GM21381 (cell line): Measurements from ENCODE around the gene AGR3.

ENCODE experiments used
- ATAC-seq: cut with Tn5 transposase; IDR thresholded peaks from one replicate; pipeline ENCODE4 v1.9.1; 2021; ENCODE audit warnings: mild to moderate bottlenecking, moderate library complexity; ENCODE audit not compliant: unreplicated experiment

Gene AGR3

GRCh38 chr7:16881844-16882243, at the start of gene AGR3:
AGR3 (minus strand) TSS chr7:16881983; CDS start chr7:16878618, 3,365 bp downstream.
- ATAC-seq, result no peak

- ATAC-seq, result no peak
Measured at GRCh38 chr7:16930946-16931345, 49.2 kb upstream of the AGR3 start.

GRCh38 chr7:16929146-16929762, 47.5 kb upstream of the AGR3 start:
- ATAC-seq, result peak; percentile 84

GRCh38 chr7:16926861-16927260, 45.1 kb upstream of the AGR3 start:
- ATAC-seq, result no peak

GRCh38 chr7:16926283-16926682, 44.5 kb upstream of the AGR3 start:
- ATAC-seq, result peak; percentile 53

- no peak for ATAC-seq
Measured at GRCh38 chr7:16925609-16926008, 43.8 kb upstream of the AGR3 start.

DNA sequence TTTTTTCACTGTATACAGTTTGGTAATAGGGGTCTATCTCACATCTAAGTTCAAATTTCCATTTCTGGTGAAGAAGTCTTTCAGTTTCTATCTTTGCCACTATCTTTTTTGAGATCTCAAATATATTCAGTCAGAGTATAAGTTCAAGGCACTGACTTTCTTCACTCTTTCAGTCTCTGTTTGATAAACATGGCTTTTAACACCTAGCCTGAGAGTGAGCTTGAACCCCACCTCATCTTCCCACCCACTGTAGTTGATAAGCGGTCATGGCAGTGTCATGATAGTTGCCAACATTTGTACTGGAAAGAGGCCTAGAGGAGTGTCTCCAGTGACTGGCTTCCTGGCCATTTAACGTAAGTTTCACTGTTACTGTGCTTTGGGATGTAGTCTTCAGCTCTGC, 41.2 kb upstream of the AGR3 start:
- no peak for ATAC-seq

- ATAC-seq, result no peak
Measured at GRCh38 chr7:16921644-16922257, 40.0 kb upstream of the AGR3 start.

- no peak for ATAC-seq
Measured at GRCh38 chr7:16921151-16921550, 39.4 kb upstream of the AGR3 start.

DNA sequence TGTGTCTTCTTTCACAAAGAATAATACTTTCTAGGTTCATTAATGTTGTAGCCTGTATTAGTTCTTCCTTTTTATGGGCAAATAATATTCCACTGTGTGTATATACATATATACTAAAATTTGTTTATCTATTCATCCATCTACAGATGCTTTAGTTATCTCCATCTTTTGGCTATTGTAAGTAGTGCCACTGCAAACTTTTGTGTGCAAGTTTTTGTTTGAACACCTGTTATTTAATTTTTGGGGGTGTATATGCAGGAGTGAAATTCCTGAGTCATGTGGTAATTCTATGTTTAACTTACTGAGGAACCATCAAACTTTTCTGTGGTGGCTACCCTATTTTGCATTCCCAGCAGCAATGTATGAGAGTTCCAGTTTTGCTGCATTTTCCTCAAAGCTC, 37.7 kb upstream of the AGR3 start:
- ATAC-seq, result no peak

DNA sequence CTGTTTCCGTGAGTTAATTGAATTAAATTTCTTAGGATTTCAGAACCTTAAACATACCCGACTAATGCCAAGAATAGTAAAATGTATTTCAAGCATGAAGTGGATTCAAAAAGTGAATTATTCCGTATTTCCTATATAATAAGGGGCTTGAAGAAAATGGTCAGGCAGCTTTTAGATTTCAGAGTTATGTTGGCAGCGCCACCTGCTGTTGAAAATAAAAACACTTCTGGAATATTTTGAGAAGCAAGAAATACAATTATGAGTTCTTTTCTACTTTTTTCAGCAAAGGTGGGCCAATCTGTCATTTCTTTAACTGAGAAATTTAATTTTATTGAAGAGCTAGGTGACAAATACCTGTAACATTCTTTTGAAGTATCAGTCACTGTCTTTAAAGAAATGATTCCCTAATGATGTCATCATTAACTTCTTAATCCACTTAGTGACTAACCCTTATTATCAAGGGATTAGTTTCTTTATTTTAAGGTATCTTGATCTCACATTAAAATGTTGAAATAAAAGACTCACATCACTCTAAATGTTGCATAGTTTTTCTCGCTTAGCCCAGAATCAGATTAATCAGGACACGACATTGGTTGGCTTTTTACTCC, 36.6 kb upstream of the AGR3 start:
- no peak for ATAC-seq

DNA sequence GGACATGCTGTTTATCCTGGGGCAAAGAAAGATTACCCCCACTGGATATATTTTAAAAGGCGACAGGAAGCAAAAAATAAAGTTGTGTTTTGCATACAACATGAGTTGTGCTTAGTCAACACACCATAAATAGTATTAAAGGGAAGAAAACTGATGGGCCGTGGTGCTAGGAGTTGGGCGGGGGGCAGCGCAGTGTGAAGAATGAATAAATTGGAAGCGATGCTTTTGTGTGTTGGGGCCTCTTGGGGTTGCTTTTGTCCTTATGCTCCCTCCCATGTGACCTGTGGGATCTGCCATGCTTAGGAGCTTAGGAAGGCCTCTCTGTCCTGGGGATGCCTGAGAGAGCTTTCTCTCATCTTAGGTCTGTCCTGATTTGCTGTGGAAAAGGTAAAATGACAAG, 35.0 kb upstream of the AGR3 start:
- ATAC-seq, result no peak

GRCh38 chr7:16916105-16916639, 34.4 kb upstream of the AGR3 start:
- ATAC-seq, result no peak

GRCh38 chr7:16915405-16915804, 33.6 kb upstream of the AGR3 start:
- ATAC-seq, result no peak

DNA sequence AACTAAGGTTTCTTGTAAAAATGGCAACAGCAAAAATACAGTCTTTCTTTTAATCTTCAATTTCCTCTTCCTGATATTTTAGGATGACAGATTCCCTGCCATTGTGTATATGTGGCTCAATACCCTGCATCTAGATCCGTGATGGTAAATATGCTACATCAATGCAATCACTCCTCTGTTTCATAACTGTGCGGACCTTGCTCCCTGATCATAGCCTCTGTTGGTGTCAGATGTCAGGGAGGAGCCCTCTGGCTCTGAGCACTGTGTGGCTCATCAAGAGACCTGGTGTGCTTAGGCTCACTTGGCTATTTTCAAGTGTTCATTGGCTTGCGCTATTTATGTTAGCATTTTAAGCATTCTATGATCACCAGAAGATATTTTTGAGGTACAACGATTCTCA, 33.0 kb upstream of the AGR3 start:
- no peak for ATAC-seq

DNA sequence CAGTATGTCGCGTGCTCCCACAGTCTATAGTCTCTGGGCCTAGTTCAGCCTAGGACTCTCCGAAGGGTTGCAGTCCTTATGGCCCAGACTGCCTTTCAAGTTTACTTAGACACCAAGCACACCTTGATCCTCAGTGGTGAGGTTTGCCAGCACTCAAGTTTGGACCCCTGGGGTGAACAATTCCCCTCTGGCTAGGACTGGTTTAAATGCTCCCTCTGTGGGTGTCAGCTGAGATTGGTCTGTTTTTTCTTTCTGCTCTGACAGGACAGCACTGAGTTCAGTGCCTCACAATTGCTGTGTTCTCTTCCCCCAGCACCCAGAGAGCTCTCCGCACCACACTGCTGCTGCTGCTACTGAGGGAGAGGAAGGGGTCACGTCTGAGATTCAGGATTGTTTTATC, 31.9 kb upstream of the AGR3 start:
- ATAC-seq, result no peak

DNA sequence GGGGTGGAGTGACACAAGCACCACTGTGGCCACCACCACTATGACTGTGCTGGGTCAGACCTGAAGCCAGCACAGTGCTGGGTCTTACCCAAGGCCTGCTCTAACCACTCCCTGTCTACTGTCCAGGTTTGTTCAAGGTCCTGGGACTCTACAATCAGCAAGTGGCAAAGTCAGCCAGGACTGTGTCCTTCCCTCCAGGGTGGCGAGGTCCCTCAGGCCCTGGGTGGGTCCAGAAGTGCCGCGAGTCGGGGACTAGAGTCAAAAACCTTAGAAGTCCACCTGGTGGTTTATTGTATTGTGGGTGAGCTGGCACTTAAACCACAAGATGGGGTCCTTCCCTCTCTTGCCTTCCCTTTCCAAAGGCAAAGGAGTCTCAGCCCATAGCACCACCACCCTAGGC, 30.8 kb upstream of the AGR3 start:
- no peak for ATAC-seq

DNA sequence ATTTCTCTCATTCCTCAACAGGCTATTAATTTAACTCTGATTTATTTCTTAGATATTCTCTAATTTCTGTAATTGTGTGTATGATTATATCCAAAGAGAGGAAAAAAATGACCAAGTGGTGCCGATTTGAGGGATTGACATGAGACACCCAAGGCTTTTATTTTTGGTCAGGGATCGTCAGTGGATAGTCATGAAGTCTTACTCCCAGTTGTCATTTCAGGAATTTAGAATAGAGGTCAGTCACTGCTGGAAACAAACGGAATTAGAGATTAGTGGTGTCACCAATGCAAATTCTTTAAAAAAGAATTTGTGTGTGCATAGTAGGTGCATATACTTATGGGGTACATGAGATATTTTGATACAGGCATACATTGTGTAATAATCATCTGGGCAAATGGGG, 26.8 kb upstream of the AGR3 start:
- no peak for ATAC-seq

GRCh38 chr7:16905300-16906044, 23.7 kb upstream of the AGR3 start:
- ATAC-seq, result no peak

GRCh38 chr7:16904076-16904475, 22.3 kb upstream of the AGR3 start:
- ATAC-seq, result no peak

DNA sequence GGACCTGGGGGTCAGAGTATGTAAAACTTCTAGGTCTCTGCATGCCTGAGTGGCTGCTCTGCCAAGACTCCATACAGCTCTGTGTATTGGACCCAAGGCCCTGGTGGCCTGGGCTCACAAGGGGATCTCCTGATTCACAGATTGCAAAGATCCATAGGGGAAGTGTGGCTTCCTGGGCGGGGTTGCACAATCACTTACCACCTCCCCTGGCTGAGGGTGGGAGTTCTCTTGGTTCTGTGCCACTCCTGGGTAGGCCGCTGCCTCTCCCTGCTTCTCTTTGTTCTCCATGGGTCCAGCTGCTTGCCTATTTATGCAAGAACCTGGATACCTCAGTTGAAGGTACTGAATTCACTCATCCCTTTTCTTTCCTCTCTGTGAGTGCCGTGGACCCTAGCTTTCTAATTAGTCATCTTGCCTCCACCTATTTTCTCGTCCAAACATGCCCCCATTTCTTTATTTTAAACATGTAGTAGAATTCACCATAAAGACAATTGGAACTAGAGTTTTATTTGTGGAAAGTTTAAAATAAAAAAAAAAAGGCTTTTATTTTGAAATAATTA, 18.5 kb upstream of the AGR3 start:
- no peak for ATAC-seq
